Activated naive CD4-positive, alpha-beta T cell treated with anti-CD3 and anti-CD28 coated beads, Interleukin-2, amount 10 ng/mL, durations not matched to agents 7 days and 5 days (primary cell): ENCODE data around the gene MYRF.

Experiments used
- CTCF ChIA-PET: fragments of 350-600 bp; sonication (Branson Sonifier 250); formaldehyde crosslinking; loops from one replicate; lab custom pipeline; 2021; ENCODE audit warnings: antibody characterized with exemption; lab: Charles Lee
- DNase-seq: peaks from one replicate; pipeline ENCODE4 v3.0.0-alpha.2; 2020
- H3K27ac Mint-ChIP-seq: one replicate; pipeline ENCODE4 v1.8.0; 2021; ENCODE audit warnings: mild to moderate bottlenecking, moderate library complexity, mixed read lengths
- H3K27me3 Mint-ChIP-seq: one replicate; pipeline ENCODE4 v1.8.0; 2021; ENCODE audit warnings: mild to moderate bottlenecking, mixed read lengths
- H3K36me3 Mint-ChIP-seq: one replicate; pipeline ENCODE4 v1.8.0; 2021; ENCODE audit warnings: mixed read lengths
- H3K4me1 Mint-ChIP-seq: one replicate; pipeline ENCODE4 v1.8.0; 2021; ENCODE audit warnings: mixed read lengths
- H3K4me3 Mint-ChIP-seq: one replicate; pipeline ENCODE4 v1.8.0; 2021; ENCODE audit warnings: mild to moderate bottlenecking, moderate library complexity, mixed read lengths
- H3K9me3 Mint-ChIP-seq: one replicate; pipeline ENCODE4 v1.8.0; 2021; ENCODE audit warnings: mixed read lengths

Gene MYRF

DNA sequence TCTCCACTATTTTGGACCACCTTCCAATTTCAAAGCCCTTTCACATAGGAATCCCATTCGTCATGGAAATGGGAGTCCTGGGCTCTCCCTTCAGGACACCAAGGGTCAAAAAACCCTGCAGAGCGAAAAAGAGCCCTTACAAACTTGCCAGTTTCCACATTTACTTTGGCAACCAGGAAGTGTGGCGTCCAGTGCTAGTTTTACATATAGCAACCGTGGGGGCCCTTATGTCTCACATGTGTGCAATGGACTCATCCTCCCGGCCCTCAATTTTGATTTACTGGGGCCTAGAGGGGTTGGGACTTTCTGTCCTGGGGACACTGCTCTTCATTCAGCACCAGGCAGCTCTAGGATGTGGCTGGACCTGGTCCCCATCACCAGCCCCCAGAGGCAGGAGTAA, 38.5 kb upstream of the MYRF start:
- Mint-ChIP-seq H3K4me3 (no peak overlapping the region), H3K27me3 (peaks cover 24% of the 10 kb centered on the region), H3K27ac (no peak overlapping the region), H3K9me3 (no peaks in the 10 kb centered on the region), H3K4me1 (no peaks in the 10 kb centered on the region), H3K36me3 (no peaks in the 10 kb centered on the region)
- CTCF ChIA-PET: interaction anchor here (1.9 kb wide), 1 partner anchor 20 kb away, joined by 5 read pairs; no protein-coding TSS in a partner anchor
- no peak for DNase-seq

DNA sequence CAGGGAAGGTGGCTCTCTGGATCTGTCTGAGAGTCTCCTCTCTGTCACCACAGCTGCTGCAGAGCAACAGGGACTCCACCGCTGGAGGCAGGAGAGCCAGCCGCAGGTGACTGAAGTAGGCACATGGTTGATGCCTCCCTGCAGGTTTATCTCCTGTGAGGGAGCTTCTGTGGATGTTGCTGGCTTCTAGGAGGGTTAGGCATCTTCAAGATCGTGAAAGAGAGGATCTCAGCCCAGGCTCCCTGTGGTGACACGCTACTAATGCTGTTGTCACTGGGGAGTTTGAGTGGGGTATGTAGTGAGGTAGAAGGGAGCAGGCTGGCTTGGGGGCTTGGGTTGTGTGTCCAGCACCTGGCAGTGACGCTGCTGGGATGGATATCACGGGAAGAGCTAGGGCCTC, 38.1 kb upstream of the MYRF start:
- no peak for DNase-seq
- no peaks in the 10 kb centered on the region for H3K9me3 Mint-ChIP-seq
- H3K4me1 Mint-ChIP-seq: no peaks in the 10 kb centered on the region
- no peaks in the 10 kb centered on the region for H3K36me3 Mint-ChIP-seq
- H3K27me3 Mint-ChIP-seq: peaks cover 24% of the 10 kb centered on the region
- no peak overlapping the region for H3K4me3 Mint-ChIP-seq
- H3K27ac Mint-ChIP-seq: no peak overlapping the region
- CTCF ChIA-PET: interaction anchor here (0.6 to 1.9 kb wide), 2 partner anchors 10 to 19 kb away, joined by 3 to 5 read pairs; no protein-coding TSS in a partner anchor

DNA sequence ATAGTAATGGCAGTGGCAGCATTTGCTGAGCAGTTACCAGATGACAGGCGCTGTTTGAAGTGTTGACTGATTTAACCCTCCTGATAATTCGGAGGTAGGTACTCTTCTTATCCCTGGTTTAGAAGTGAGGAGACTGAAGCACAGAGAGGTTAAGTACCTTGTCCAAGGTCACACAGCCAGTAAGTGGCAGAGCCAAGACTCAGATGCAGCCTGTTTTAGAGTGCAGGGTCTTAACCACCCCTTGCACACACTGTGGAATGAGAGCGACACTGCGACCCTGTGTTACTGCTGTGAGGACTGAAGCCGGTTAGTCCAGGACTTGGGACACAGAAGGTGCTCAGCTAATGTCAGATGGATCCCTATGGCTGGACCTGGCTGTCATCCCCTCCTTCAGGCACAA, 37.5 kb upstream of the MYRF start:
- no peak overlapping the region for H3K4me3 Mint-ChIP-seq
- CTCF ChIA-PET: interaction anchor here (0.6 to 1.4 kb wide), 2 partner anchors 11 to 14 kb away, joined by 3 to 5 read pairs; no protein-coding TSS in a partner anchor
- DNase-seq: no peak
- H3K4me1 Mint-ChIP-seq: no peaks in the 10 kb centered on the region
- peaks cover 24% of the 10 kb centered on the region for H3K27me3 Mint-ChIP-seq
- H3K9me3 Mint-ChIP-seq: no peaks in the 10 kb centered on the region
- H3K36me3 Mint-ChIP-seq: no peaks in the 10 kb centered on the region
- H3K27ac Mint-ChIP-seq: no peak overlapping the region

DNA sequence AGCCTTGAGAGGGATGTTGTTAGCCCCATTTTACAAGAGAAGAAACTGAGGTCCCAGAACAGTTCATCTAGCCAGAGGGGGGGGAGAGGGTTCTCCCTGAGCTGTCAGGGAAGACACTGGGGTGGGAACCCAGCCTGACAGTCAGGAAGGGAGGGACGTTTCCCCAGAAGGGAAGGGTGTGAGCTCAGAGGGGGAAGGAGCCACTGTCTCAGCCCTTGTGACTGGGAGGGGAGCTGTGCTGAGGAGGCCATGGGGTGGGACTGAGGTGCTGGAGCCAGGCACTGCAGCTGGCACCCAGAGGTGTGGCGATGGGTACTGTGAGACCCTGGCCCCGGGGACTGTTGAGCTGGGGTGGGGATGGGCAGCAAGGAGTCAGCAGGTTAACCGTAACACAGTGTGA, 36.6 kb upstream of the MYRF start:
- CTCF ChIA-PET: interaction anchor here (1.4 kb wide), 1 partner anchor 13 kb away, joined by 5 read pairs; no protein-coding TSS in a partner anchor
- Mint-ChIP-seq H3K27ac (no peak overlapping the region), H3K4me1 (no peaks in the 10 kb centered on the region), H3K36me3 (no peaks in the 10 kb centered on the region), H3K4me3 (no peak overlapping the region), H3K27me3 (peaks cover 24% of the 10 kb centered on the region), H3K9me3 (no peaks in the 10 kb centered on the region)
- DNase-seq: no peak

DNA sequence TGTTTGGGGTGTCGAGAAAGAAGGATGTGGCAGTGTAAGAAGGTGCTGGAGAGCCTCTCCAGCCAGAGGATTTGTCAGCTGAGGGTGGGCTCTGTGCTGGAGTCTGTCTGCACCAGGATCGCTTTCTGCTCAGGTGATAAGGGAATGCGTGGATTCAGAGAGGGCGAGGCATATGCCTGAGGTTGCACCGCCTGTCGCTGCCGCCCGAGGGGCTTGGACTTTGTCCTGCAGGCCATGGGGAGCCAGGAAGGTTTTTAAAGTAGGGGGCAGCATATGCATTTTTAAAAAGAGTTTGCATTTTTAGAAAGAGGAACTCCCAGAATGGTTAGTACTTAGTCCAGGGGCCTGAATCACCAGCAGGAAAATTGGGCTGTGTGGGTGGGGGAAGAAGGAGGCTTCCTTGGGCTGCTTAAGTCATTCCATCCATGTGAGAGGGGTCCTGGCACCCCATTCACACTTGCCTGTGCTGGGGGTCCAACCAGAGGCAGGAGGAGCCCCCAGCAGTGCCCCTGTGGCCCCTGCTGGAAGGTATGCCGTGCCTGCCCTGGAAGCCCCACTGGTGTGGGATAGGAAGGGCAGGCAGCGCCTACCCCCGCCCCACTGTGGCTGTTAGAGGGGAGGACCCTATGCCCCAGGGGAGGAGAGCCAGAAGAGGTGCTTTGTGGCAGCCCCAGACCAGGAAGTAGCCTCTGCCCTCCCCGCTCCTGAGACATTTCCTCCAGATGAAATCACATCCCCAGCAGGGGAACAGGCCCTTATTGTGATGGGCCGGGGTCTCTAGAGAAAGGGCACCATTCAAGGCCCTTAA, 35.8 kb upstream of the MYRF start:
- DNase-seq: no peak
- Mint-ChIP-seq H3K9me3 (no peaks in the 10 kb centered on the region), H3K4me3 (no peak overlapping the region), H3K4me1 (no peaks in the 10 kb centered on the region), H3K36me3 (no peaks in the 10 kb centered on the region), H3K27me3 (peaks cover 24% of the 10 kb centered on the region), H3K27ac (no peak overlapping the region)
- CTCF ChIA-PET: no interaction called here

DNA sequence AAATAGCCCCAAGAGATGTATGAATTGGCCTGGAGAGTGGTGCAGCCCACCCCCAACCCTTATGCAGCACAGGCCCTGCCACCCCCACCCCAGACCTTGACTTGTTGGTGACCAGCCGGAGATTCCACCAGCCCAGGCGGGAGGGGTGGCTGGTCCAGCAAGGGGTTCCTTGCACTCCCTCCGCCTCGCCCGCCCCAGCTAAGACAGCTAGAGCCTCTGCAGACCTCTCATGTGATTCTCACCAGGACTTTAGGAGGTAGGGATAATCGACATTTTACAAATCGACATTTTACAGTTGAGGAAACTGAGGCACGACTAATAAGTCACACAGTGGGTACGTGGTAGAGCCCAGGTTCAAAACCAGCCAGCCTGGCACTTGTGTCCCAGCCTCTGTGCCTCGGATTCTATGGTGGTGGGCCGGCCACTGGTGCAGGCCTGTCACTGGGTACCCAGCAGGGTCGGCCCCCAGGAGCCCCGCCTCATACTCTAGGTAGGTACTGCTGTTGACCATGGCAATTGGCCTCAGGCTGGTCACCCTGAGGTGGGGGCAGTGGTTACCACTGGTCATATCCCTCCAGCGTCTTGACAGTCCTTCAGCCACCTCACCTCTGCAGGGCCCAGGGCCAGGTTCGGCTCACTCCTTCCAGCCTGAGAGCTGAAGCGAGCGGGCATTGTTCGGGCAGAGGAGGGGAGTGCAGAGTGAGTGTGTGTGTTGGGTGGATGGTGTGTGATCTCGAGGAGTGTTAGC, 35.0 kb upstream of the MYRF start:
- H3K4me1 Mint-ChIP-seq: no peaks in the 10 kb centered on the region
- no peak for DNase-seq
- H3K27ac Mint-ChIP-seq: no peak overlapping the region
- peaks cover 24% of the 10 kb centered on the region for H3K27me3 Mint-ChIP-seq
- CTCF ChIA-PET: no interaction called here
- no peaks in the 10 kb centered on the region for H3K36me3 Mint-ChIP-seq
- no peak overlapping the region for H3K4me3 Mint-ChIP-seq
- no peaks in the 10 kb centered on the region for H3K9me3 Mint-ChIP-seq

DNA sequence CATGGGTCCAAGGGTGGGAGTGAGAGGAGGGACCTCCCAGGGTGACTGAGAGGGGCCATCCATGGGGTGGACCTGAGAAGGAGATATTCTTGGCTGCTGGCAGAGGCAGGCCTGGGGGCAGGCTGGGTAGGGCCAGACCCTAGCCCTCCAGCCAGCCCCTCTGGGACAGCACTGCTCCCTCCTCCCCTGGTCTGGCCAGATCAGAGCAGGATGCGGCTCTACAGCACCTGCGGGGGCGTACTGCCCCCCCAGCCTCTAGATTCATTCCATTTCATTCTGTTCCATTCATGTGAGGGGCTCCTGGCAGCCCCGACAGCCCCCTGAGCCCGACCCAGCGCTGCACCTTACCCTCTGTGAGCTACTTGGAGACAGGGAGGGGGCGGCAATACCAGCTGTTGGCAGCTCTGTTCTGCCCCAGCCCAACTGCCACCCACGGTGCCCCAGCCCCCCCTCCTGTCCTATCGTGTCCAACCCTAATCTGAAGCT, 34.3 kb upstream of the MYRF start:
- CTCF ChIA-PET: no interaction called here

DNA sequence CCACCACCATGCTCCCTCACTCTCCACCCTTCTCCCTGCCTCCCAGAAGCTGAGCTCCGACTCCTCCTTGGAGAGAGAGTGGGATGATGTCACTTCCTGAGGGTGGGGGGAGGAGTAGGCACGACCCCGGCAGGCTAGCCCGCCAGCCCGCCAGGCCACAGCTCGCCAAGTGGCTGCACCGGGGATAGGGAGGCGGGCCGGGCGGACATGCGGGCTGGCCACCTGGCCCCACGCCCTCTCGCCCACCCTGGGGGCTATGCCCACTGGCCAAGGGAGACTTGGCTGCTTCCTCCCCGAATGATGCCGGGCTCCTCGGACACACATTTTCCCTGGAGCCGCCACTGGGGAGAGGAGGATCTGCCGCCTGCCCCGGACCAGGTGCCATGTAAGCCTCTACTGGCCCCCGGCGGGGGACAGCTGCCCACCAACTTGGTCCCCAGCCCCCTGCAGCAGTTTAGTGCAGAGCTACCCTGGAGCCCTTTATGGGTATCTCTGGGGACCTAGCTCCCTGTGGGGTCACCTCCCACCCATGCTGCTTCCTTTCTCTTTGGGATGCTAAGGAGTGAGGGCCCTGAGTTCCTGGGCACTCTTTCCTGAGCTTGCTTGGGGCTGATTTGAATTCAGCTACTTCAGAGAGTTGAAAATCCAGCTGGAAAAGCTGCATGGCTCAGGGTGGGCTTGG, 33.7 kb upstream of the MYRF start:
- no peaks in the 10 kb centered on the region for H3K4me1 Mint-ChIP-seq
- H3K4me3 Mint-ChIP-seq: no peak overlapping the region
- CTCF ChIA-PET: interaction anchor here (0.9 kb wide), 1 partner anchor 34 kb away, joined by 3 read pairs; no protein-coding TSS in a partner anchor
- no peak for DNase-seq
- no peak overlapping the region for H3K27ac Mint-ChIP-seq
- H3K36me3 Mint-ChIP-seq: no peaks in the 10 kb centered on the region
- peaks cover 24% of the 10 kb centered on the region for H3K27me3 Mint-ChIP-seq
- no peaks in the 10 kb centered on the region for H3K9me3 Mint-ChIP-seq

More for the DNA sequence above, 34.3 kb upstream of the MYRF start:
- H3K36me3 Mint-ChIP-seq: no peaks in the 10 kb centered on the region
- H3K9me3 Mint-ChIP-seq: no peaks in the 10 kb centered on the region
- no peak for DNase-seq
- H3K4me3 Mint-ChIP-seq: no peak overlapping the region
- no peaks in the 10 kb centered on the region for H3K4me1 Mint-ChIP-seq
- H3K27me3 Mint-ChIP-seq: peaks cover 24% of the 10 kb centered on the region
- no peak overlapping the region for H3K27ac Mint-ChIP-seq

GRCh38 chr11:61719978-61720377, 32.5 kb upstream of the MYRF start:
- no peak for DNase-seq
- CTCF ChIA-PET: no interaction called here
- Mint-ChIP-seq H3K4me1 (no peaks in the 10 kb centered on the region), H3K4me3 (no peak overlapping the region), H3K27me3 (peaks cover 17% of the 10 kb centered on the region), H3K36me3 (no peaks in the 10 kb centered on the region), H3K27ac (no peak overlapping the region), H3K9me3 (no peaks in the 10 kb centered on the region)

- Mint-ChIP-seq H3K9me3 (no peaks in the 10 kb centered on the region), H3K27me3 (peaks cover 11% of the 10 kb centered on the region), H3K4me3 (no peak overlapping the region), H3K4me1 (no peaks in the 10 kb centered on the region), H3K36me3 (no peaks in the 10 kb centered on the region), H3K27ac (no peak overlapping the region)
- DNase-seq: no peak
- CTCF ChIA-PET: interaction anchor here (1.8 kb wide), 1 partner anchor 13 kb away, joined by 8 read pairs; no protein-coding TSS in a partner anchor
Observed at GRCh38 chr11:61720597-61720996, 31.8 kb upstream of the MYRF start.

GRCh38 chr11:61724437-61724836, 28.0 kb upstream of the MYRF start:
- no peaks in the 10 kb centered on the region for H3K9me3 Mint-ChIP-seq
- CTCF ChIA-PET: interaction anchor here (1.2 kb wide), 1 partner anchor 9 kb away, joined by 5 read pairs; no protein-coding TSS in a partner anchor
- peaks cover 9% of the 10 kb centered on the region for H3K27me3 Mint-ChIP-seq
- no peak for DNase-seq
- no peak overlapping the region for H3K27ac Mint-ChIP-seq
- no peaks in the 10 kb centered on the region for H3K36me3 Mint-ChIP-seq
- no peak overlapping the region for H3K4me3 Mint-ChIP-seq
- no peaks in the 10 kb centered on the region for H3K4me1 Mint-ChIP-seq

DNA sequence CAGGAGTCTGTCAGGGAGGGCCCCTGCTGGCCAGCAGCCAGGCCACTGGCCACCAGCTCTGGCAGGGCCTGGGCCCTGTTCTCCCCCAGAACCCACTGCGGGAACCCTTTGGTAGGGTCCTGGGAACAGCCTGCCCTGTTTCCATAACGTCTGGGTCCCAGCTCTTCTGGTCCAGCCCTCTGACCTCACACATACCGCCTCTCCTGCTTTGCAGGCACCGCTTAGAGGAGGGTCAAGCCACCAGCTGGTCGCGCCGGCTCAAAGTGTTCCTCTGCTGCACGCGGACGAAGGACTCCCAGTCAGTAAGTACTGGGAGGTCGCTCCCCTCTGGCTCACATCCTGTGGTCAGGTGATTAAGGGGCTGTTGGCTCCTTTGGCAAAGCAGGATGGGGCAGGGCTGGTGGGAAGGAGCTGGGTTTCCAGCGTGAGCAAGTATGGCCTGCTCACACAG, 26.6 kb upstream of the MYRF start:
- Mint-ChIP-seq H3K27me3 (peaks cover 9% of the 10 kb centered on the region), H3K4me3 (no peak overlapping the region), H3K36me3 (no peaks in the 10 kb centered on the region), H3K9me3 (no peaks in the 10 kb centered on the region), H3K4me1 (no peaks in the 10 kb centered on the region), H3K27ac (no peak overlapping the region)
- DNase-seq: no peak
- CTCF ChIA-PET: interaction anchor here (1.8 kb wide), 1 partner anchor 45 kb away, joined by 3 read pairs; no protein-coding TSS in a partner anchor

- H3K36me3 Mint-ChIP-seq: no peaks in the 10 kb centered on the region
- H3K4me1 Mint-ChIP-seq: no peaks in the 10 kb centered on the region
- no peak overlapping the region for H3K4me3 Mint-ChIP-seq
- H3K27ac Mint-ChIP-seq: no peak overlapping the region
- no peak for DNase-seq
- H3K27me3 Mint-ChIP-seq: peaks cover 12% of the 10 kb centered on the region
- H3K9me3 Mint-ChIP-seq: no peaks in the 10 kb centered on the region
- CTCF ChIA-PET: interaction anchor here (1.8 kb wide), 1 partner anchor 46 kb away, joined by 3 read pairs; no protein-coding TSS in a partner anchor
Observed at GRCh38 chr11:61726775-61727174, 25.7 kb upstream of the MYRF start.
